ENCODE data around the gene KLHL35. TPM values are rescaled to one million over a fixed set of nuclear protein-coding genes. Genes with fewer than 3 reads are reported as not detected.
"Not testable (repeated sequence)": the region's sequence is repeated elsewhere in the genome, so short reads cannot be mapped to it uniquely, and the experiment has no call there.

Gene KLHL35
- total and polyA plus RNA-seq, 2 experiments from 2014 or later: 0.10 to 0.28 TPM

DNA sequence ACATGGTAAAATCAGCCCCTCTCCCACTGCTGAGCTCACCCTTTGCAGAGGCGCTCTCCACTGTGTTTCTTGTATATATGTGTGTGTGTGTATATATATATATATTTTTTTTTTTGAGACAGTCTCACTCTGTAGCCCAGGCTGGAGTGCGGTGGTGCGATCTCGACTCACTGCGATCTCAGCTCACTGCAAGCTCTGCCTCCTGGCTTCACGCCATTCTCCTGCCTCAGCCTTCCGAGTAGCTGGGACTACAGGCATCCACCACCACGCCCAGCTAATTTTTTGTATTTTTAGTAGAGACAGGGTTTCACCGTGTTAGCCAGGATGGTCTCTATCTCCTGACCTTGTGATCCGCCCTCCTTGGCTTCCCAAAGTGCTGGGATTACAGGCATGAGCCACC, 19.9 kb downstream of the KLHL35 start:
- H3K9me3 Mint-ChIP-seq; H3K27me3 ChIP-seq (ENCODE audit: insufficient read depth); H3K4me3 ChIP-seq; H3K27ac ChIP-seq (ENCODE audit: low read depth); H3K4me1 ChIP-seq (ENCODE audit: insufficient read depth); H3K79me2 ChIP-seq (replicated peaks; ENCODE audit: insufficient read depth); H3K4me2 ChIP-seq; H3K9me2 ChIP-seq (ENCODE audit: insufficient read depth); DNase-seq (ENCODE audit: low spot score); H2AFZ ChIP-seq; H3K27ac Mint-ChIP-seq; H3K4me3 Mint-ChIP-seq; H3K4me1 Mint-ChIP-seq; ATAC-seq; H3F3A ChIP-seq (replicated peaks; ENCODE audit: low read depth); H3K27me3 Mint-ChIP-seq (ENCODE audit: insufficient read depth, low read depth, poor library complexity): not testable (repeated sequence)
- peaks cover 46% of the 10 kb centered on the region for H3K36me3 Mint-ChIP-seq (ENCODE audit: low read depth)
- peaks cover 12% of the 10 kb centered on the region for H4K20me1 ChIP-seq (replicated peaks; ENCODE audit: insufficient read depth)
- H3K36me3 ChIP-seq (ENCODE audit: insufficient read depth): peaks cover 29% of the 10 kb centered on the region

GRCh38 chr11:75409971-75410370, 23.0 kb downstream of the KLHL35 start:
- H3K36me3 ChIP-seq (ENCODE audit: insufficient read depth): peaks cover 52% of the 10 kb centered on the region

GRCh38 chr11:75408957-75409219, 24.1 kb downstream of the KLHL35 start:
- H3K27ac ChIP-seq (ENCODE audit: low read depth): peak overlapping the region; percentile 13
- no peak overlapping the region for H3K27ac Mint-ChIP-seq
- TF ChIP-seq ZNF331 (CRISPR knock-in tag; IDR thresholded peaks at IDR 0.05; ENCODE audit: low read depth): no peak
- TF ChIP-seq, protein P1, sequence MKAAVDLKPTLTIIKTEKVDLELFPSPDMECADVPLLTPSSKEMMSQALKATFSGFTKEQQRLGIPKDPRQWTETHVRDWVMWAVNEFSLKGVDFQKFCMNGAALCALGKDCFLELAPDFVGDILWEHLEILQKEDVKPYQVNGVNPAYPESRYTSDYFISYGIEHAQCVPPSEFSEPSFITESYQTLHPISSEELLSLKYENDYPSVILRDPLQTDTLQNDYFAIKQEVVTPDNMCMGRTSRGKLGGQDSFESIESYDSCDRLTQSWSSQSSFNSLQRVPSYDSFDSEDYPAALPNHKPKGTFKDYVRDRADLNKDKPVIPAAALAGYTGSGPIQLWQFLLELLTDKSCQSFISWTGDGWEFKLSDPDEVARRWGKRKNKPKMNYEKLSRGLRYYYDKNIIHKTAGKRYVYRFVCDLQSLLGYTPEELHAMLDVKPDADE (IDR thresholded peaks at IDR 0.05): no peak
- TF ChIP-seq POLR2AphosphoS5 (IDR thresholded peaks at IDR 0.05; ENCODE audit: low read depth): no peak
- TF ChIP-seq CREB1 (CRISPR knock-in tag; IDR thresholded peaks at IDR 0.05; ENCODE audit: low read depth): no peak
- no peak for TF ChIP-seq ZNF114 (CRISPR knock-in tag; IDR thresholded peaks at IDR 0.05)
- no peak for TF ChIP-seq JUNB (IDR thresholded peaks at IDR 0.05; ENCODE audit: unreplicated experiment)
- no peak for TF ChIP-seq ZNF462 (CRISPR knock-in tag; IDR thresholded peaks at IDR 0.05)
- TF ChIP-seq EZH2phosphoT487 (IDR thresholded peaks at IDR 0.05; ENCODE audit: unreplicated experiment): no peak

More at GRCh38 chr11:75409971-75410370, 23.0 kb downstream of the KLHL35 start:
- not testable (repeated sequence) for H3K9me3 Mint-ChIP-seq; H3K9me2 ChIP-seq (ENCODE audit: insufficient read depth); H3K4me3 ChIP-seq; H3K4me3 Mint-ChIP-seq; ATAC-seq; H3K4me2 ChIP-seq; H3K4me1 Mint-ChIP-seq; H3K4me1 ChIP-seq (ENCODE audit: insufficient read depth); H2AFZ ChIP-seq; H3K27me3 ChIP-seq (ENCODE audit: insufficient read depth); H3K27ac ChIP-seq (ENCODE audit: low read depth); H3K27ac Mint-ChIP-seq; DNase-seq (ENCODE audit: low spot score)
- H3F3A ChIP-seq (replicated peaks; ENCODE audit: low read depth): peaks cover 21% of the 10 kb centered on the region
- peaks cover 19% of the 10 kb centered on the region for H3K79me2 ChIP-seq (replicated peaks; ENCODE audit: insufficient read depth)
- peaks cover 70% of the 10 kb centered on the region for H3K36me3 Mint-ChIP-seq (ENCODE audit: low read depth)
- H3K27me3 Mint-ChIP-seq (ENCODE audit: insufficient read depth, low read depth, poor library complexity): peaks cover 13% of the 10 kb centered on the region
- peaks cover 26% of the 10 kb centered on the region for H4K20me1 ChIP-seq (replicated peaks; ENCODE audit: insufficient read depth)

More at GRCh38 chr11:75408957-75409219, 24.1 kb downstream of the KLHL35 start:
- Histone ChIP-seq H3K36me3 (ENCODE audit: insufficient read depth) (peaks cover 61% of the 10 kb centered on the region), H3K4me3 (no peak overlapping the region), H4K20me1 (replicated peaks; ENCODE audit: insufficient read depth) (peaks cover 37% of the 10 kb centered on the region), H3K79me2 (replicated peaks; ENCODE audit: insufficient read depth) (peaks cover 30% of the 10 kb centered on the region), H3K4me2 (no peak overlapping the region), H3K27me3 (ENCODE audit: insufficient read depth) (no peaks in the 10 kb centered on the region), H3F3A (replicated peaks; ENCODE audit: low read depth) (peaks cover 32% of the 10 kb centered on the region), H3K9me2 (ENCODE audit: insufficient read depth) (no peaks in the 10 kb centered on the region), H3K4me1 (ENCODE audit: insufficient read depth) (no peaks in the 10 kb centered on the region), H2AFZ (no peak overlapping the region)
- no peak for DNase-seq (ENCODE audit: low spot score)
- Mint-ChIP-seq H3K36me3 (ENCODE audit: low read depth) (peaks cover 72% of the 10 kb centered on the region), H3K9me3 (0 out of 3 replicates have a peak, but pooled peaks cover 5% of the 10 kb centered on the region), H3K4me1 (peaks cover 11% of the 10 kb centered on the region), H3K4me3 (no peak overlapping the region), H3K27me3 (ENCODE audit: insufficient read depth, low read depth, poor library complexity) (peaks cover 13% of the 10 kb centered on the region)
- ATAC-seq: no peak

All from GM23338 (cell line).